ENCODE measurements around the gene DNLZ. TPM values are rescaled to one million over a fixed set of nuclear protein-coding genes. Genes with fewer than 3 reads are reported as not detected.

DNLZ gene
- total RNA-seq, 4 donors from 2014 or later = 6.8 to 29.4 (median 27.3) TPM

GRCh38 chr9:136338511-136338910 is 25.0 kb downstream of the DNLZ start:
- H3K27me3 ChIP-seq = no peaks in the 10 kb centered on the region
- H3K4me3 ChIP-seq = no peak overlapping the region
- no peak for TF ChIP-seq POLR2A (IDR thresholded peaks at IDR 0.05)
- no peaks in the 10 kb centered on the region for H3K4me1 ChIP-seq
- no peaks in the 10 kb centered on the region for H3K36me3 ChIP-seq
- intact Hi-C loops (cut with DNase I; ENCODE audit: low total_unique reads) = no loop called here
- H3K27ac ChIP-seq = no peak overlapping the region
- H3K9me3 ChIP-seq = no peaks in the 10 kb centered on the region
- no peak for DNase-seq

- no peaks in the 10 kb centered on the region for H3K9me3 ChIP-seq
- no peak overlapping the region for H3K27ac ChIP-seq
- intact Hi-C loops (cut with DNase I; ENCODE audit: low total_unique reads) = no loop called here
- no peaks in the 10 kb centered on the region for H3K4me1 ChIP-seq
- TF ChIP-seq POLR2A (IDR thresholded peaks at IDR 0.05) (no peak), CTCF (IDR thresholded peaks at IDR 0.05) (no peak)
- no peaks in the 10 kb centered on the region for H3K27me3 ChIP-seq
- no peak overlapping the region for H3K4me3 ChIP-seq
- H3K36me3 ChIP-seq = no peaks in the 10 kb centered on the region
- no peak for DNase-seq
Measured at GRCh38 chr9:136337416-136338395, 25.8 kb downstream of the DNLZ start.

GRCh38 chr9:136336881-136337280 is 26.7 kb downstream of the DNLZ start:
- H3K27ac ChIP-seq = no peak overlapping the region
- H3K4me1 ChIP-seq = no peaks in the 10 kb centered on the region
- no peaks in the 10 kb centered on the region for H3K9me3 ChIP-seq
- no peak for TF ChIP-seq POLR2A (IDR thresholded peaks at IDR 0.05)
- TF ChIP-seq CTCF (IDR thresholded peaks at IDR 0.05) = no peak
- H3K4me3 ChIP-seq = no peak overlapping the region
- DNase-seq = no peak
- no peaks in the 10 kb centered on the region for H3K27me3 ChIP-seq
- no peaks in the 10 kb centered on the region for H3K36me3 ChIP-seq
- intact Hi-C loops (cut with DNase I; ENCODE audit: low total_unique reads) = no loop called here

- TF ChIP-seq POLR2A (IDR thresholded peaks at IDR 0.05) (no peak), CTCF (IDR thresholded peaks at IDR 0.05) (no peak)
- no peaks in the 10 kb centered on the region for H3K4me1 ChIP-seq
Measured at GRCh38 chr9:136336156-136336870, 27.2 kb downstream of the DNLZ start.

GRCh38 chr9:136335296-136336155 is 28.0 kb downstream of the DNLZ start:
- Histone ChIP-seq H3K4me3 (no peak overlapping the region), H3K4me1 (no peaks in the 10 kb centered on the region), H3K36me3 (no peaks in the 10 kb centered on the region), H3K27ac (no peak overlapping the region), H3K9me3 (no peaks in the 10 kb centered on the region), H3K27me3 (no peaks in the 10 kb centered on the region)
- TF ChIP-seq CTCF (IDR thresholded peaks at IDR 0.05) = no peak
- no peak for TF ChIP-seq POLR2A (IDR thresholded peaks at IDR 0.05)
- intact Hi-C loops (cut with DNase I; ENCODE audit: low total_unique reads) = no loop called here
- no peak for DNase-seq

More at GRCh38 chr9:136336156-136336870, 27.2 kb downstream of the DNLZ start:
- DNase-seq = no peak
- intact Hi-C loops (cut with DNase I; ENCODE audit: low total_unique reads) = no loop called here
- H3K9me3 ChIP-seq = no peaks in the 10 kb centered on the region
- no peak overlapping the region for H3K27ac ChIP-seq
- no peak overlapping the region for H3K4me3 ChIP-seq
- H3K27me3 ChIP-seq = no peaks in the 10 kb centered on the region
- no peaks in the 10 kb centered on the region for H3K36me3 ChIP-seq
